H9 (cell line): ENCODE data around the gene TAF9. TPM values are rescaled to one million over a fixed set of nuclear protein-coding genes. Genes with fewer than 3 reads are reported as not detected.

Source experiments
- DNase-seq: peaks from one replicate; pipeline ENCODE4 v3.0.0-alpha.2; 2017
- H2AFZ ChIP-seq: one replicate; pipeline ENCODE4 v1.6.1; 2013; ENCODE audit warnings: mild to moderate bottlenecking, low read length, control low read depth, moderate library complexity
- H2AK5ac ChIP-seq: 2 replicates; pipeline ENCODE4 v1.6.1; 2013; ENCODE audit warnings: low read length, control low read depth, mixed read lengths; ENCODE audit not compliant: insufficient read length
- H2BK120ac ChIP-seq: one replicate; pipeline ENCODE4 v1.6.1; 2013; ENCODE audit warnings: low read depth, mild to moderate bottlenecking, low read length, control low read depth, inconsistent platforms; ENCODE audit not compliant: poor library complexity, severe bottlenecking
- H2BK12ac ChIP-seq: 2 replicates; pipeline ENCODE4 v1.6.1; 2013; ENCODE audit warnings: low read length, control low read depth, mixed read lengths, low read depth; ENCODE audit not compliant: insufficient read length
- H2BK15ac ChIP-seq: 2 replicates; pipeline ENCODE4 v1.6.1; 2013; ENCODE audit warnings: low read depth, low read length, control low read depth
- H2BK20ac ChIP-seq: one replicate; pipeline ENCODE4 v1.6.1; 2013; ENCODE audit warnings: low read depth, mild to moderate bottlenecking, low read length, control low read depth, inconsistent platforms; ENCODE audit not compliant: poor library complexity, severe bottlenecking
- H2BK5ac ChIP-seq: 2 replicates; pipeline ENCODE4 v1.6.1; 2013; ENCODE audit warnings: low read length, control low read depth, mixed read lengths; ENCODE audit not compliant: insufficient read length
- H3K14ac ChIP-seq: 2 replicates; pipeline ENCODE4 v1.6.1; 2013; ENCODE audit warnings: low read length, control low read depth; ENCODE audit not compliant: insufficient read depth
- H3K18ac ChIP-seq: 2 replicates; pipeline ENCODE4 v1.6.1; 2013; ENCODE audit warnings: low read depth, mild to moderate bottlenecking, mixed read lengths, low read length, control low read depth; ENCODE audit not compliant: insufficient read length
- H3K23ac ChIP-seq: 2 replicates; pipeline ENCODE4 v1.6.1; 2013; ENCODE audit warnings: low read length, control low read depth, mixed read lengths, low read depth; ENCODE audit not compliant: insufficient read length
- H3K23me2 ChIP-seq: 2 replicates; pipeline ENCODE4 v1.6.1; 2013; ENCODE audit warnings: low read depth, mild to moderate bottlenecking, mixed read lengths, low read length, control low read depth; ENCODE audit not compliant: insufficient read length, poor library complexity, severe bottlenecking
- H3K27ac ChIP-seq: 2 replicates; pipeline ENCODE4 v1.5.1; 2013; ENCODE audit warnings: low read length, control low read depth, mixed read lengths, low read depth; ENCODE audit not compliant: insufficient read length
- H3K27me3 ChIP-seq: 2 replicates; pipeline ENCODE4 v1.6.1; 2013; ENCODE audit warnings: low read length, control low read depth, inconsistent platforms; ENCODE audit not compliant: insufficient read depth
- H3K4ac ChIP-seq: 2 replicates; pipeline ENCODE4 v1.6.1; 2013; ENCODE audit warnings: low read depth, mild to moderate bottlenecking, control low read depth, inconsistent platforms, low read length, moderate library complexity
- H3K4me1 ChIP-seq: 2 replicates; pipeline ENCODE4 v1.6.1; 2013; ENCODE audit warnings: low read length, control low read depth, inconsistent platforms; ENCODE audit not compliant: insufficient read depth
- H3K4me2 ChIP-seq: 2 replicates; pipeline ENCODE4 v1.6.1; 2013; ENCODE audit warnings: low read length, control low read depth, mixed read lengths; ENCODE audit not compliant: insufficient read length, insufficient read depth
- H3K56ac ChIP-seq: 2 replicates; pipeline ENCODE4 v1.6.1; 2013; ENCODE audit warnings: low read depth, mild to moderate bottlenecking, mixed read lengths, low read length, control low read depth; ENCODE audit not compliant: insufficient read length
- H3K79me1 ChIP-seq: 2 replicates; pipeline ENCODE4 v1.6.1; 2013; ENCODE audit warnings: low read depth, mild to moderate bottlenecking, moderate library complexity, low read length, control low read depth, inconsistent platforms; ENCODE audit not compliant: insufficient read depth, poor library complexity, severe bottlenecking
- H3K79me2 ChIP-seq: 2 replicates; pipeline ENCODE4 v1.6.1; 2013; ENCODE audit warnings: low read length, control low read depth, inconsistent platforms; ENCODE audit not compliant: insufficient read depth
- H3K9ac ChIP-seq: 2 replicates; pipeline ENCODE4 v1.6.1; 2013; ENCODE audit warnings: low read length, control low read depth, mixed read lengths; ENCODE audit not compliant: insufficient read length; ENCODE audit errors: extremely low read depth
- H3K9me3 ChIP-seq: one replicate; pipeline ENCODE4 v1.6.1; 2013; ENCODE audit warnings: low read depth, low read length, inconsistent platforms; ENCODE audit not compliant: control insufficient read depth
- H3T11ph ChIP-seq: one replicate; pipeline ENCODE4 v1.6.1; 2013; ENCODE audit warnings: mild to moderate bottlenecking, low read length, control low read depth, inconsistent platforms
- H4K20me1 ChIP-seq: one replicate; pipeline ENCODE4 v1.6.1; 2013; ENCODE audit not compliant: control insufficient read depth, insufficient read length, insufficient read depth
- H4K5ac ChIP-seq: 2 replicates; pipeline ENCODE4 v1.6.1; 2013; ENCODE audit warnings: low read depth, mild to moderate bottlenecking, mixed read lengths, low read length, control low read depth; ENCODE audit not compliant: insufficient read length
- H4K8ac ChIP-seq: replicated peaks from 2 replicates; pipeline ENCODE4 v1.6.1; 2013; ENCODE audit warnings: low read length, control low read depth, mixed read lengths, low read depth; ENCODE audit not compliant: insufficient read length
- H4K91ac ChIP-seq: 2 replicates; pipeline ENCODE4 v1.6.1; 2013; ENCODE audit warnings: low read depth, mild to moderate bottlenecking, moderate library complexity, mixed read lengths, low read length, control low read depth; ENCODE audit not compliant: insufficient read length
- H3K27ac Mint-ChIP-seq, 3 experiments: 2 replicates in 2 of 3; 3 replicates in 1 of 3; pipeline ENCODE4 v1.8.0; 2020 to 2021; ENCODE audit warnings: mixed read lengths in 3 of 3, mild to moderate bottlenecking in 1 of 3, moderate library complexity in 1 of 3
- H3K27me3 Mint-ChIP-seq: 2 replicates; pipeline ENCODE4 v1.8.0; 2021; ENCODE audit warnings: low read depth, mild to moderate bottlenecking, moderate library complexity, mixed read lengths
- H3K36me3 Mint-ChIP-seq, 3 experiments: 2 replicates in 2 of 3; 3 replicates in 1 of 3; pipeline ENCODE4 v1.8.0; 2020 to 2021; ENCODE audit warnings: low read depth in 3 of 3, mixed read lengths in 3 of 3; ENCODE audit not compliant: insufficient read depth in 1 of 3
- H3K4me1 Mint-ChIP-seq, 2 experiments: 2 replicates each; pipeline ENCODE4 v1.8.0; 2020; ENCODE audit warnings: mixed read lengths in 2 of 2
- H3K4me3 Mint-ChIP-seq, 2 experiments: 2 replicates in 1 of 2; 3 replicates in 1 of 2; pipeline ENCODE4 v1.8.0; 2020 to 2021; ENCODE audit warnings: mild to moderate bottlenecking in 2 of 2, mixed read lengths in 2 of 2, moderate library complexity in 1 of 2
- H3K9me3 Mint-ChIP-seq, 2 experiments: 2 replicates in 1 of 2; 3 replicates in 1 of 2; pipeline ENCODE4 v1.8.0; 2020; ENCODE audit warnings: mild to moderate bottlenecking in 2 of 2, mixed read lengths in 2 of 2, moderate library complexity in 1 of 2
- CTCF ChIP-seq: fragments of 200-600 bp; sonication (generic); conservative IDR thresholded peaks from 3 replicates; pipeline ENCODE4 v1.8.0; 2021; ENCODE audit warnings: antibody characterized with exemption, mild to moderate bottlenecking
- WGBS: extraction: QIAGEN DNeasy Blood & Tissue Kit; methylation state at CpG from one replicate; pipeline ENCODE4 v1.1.7; 2013; ENCODE audit warnings: missing lambda C conversion rate, low lambda C conversion rate, mixed read lengths; ENCODE audit not compliant: insufficient read length; ENCODE audit errors: extremely low coverage; 5-methylcytosine and 5-hydroxymethylcytosine counted together
- total RNA-seq: library from RNA; stranded (reverse); gene quantifications from 2 replicates; pipeline ENCODE4 v1.2.1, GENCODE V29; 2021

TAF9 gene
- total RNA-seq, 1 experiment from 2014 or later = 85.0 TPM

GRCh38 chr5:69341520-69342161 lies 27.7 kb downstream of the TAF9 start:
- no peak overlapping the region for H2BK20ac ChIP-seq
- no peak overlapping the region for H3T11ph ChIP-seq
- no peaks in the 10 kb centered on the region for H3K9me3 Mint-ChIP-seq
- no peaks in the 10 kb centered on the region for H3K27me3 Mint-ChIP-seq
- H4K5ac ChIP-seq = no peak overlapping the region
- no peaks in the 10 kb centered on the region for H3K9me3 ChIP-seq
- H2AK5ac ChIP-seq = no peak overlapping the region
- no peaks in the 10 kb centered on the region for H3K23me2 ChIP-seq
- no peak overlapping the region for H3K4me2 ChIP-seq
- H3K27me3 ChIP-seq = no peaks in the 10 kb centered on the region
- no peak overlapping the region for H3K23ac ChIP-seq
- no peak overlapping the region for H3K4me3 Mint-ChIP-seq
- no peak overlapping the region for H2BK15ac ChIP-seq
- no peak overlapping the region for H2BK5ac ChIP-seq
- no peaks in the 10 kb centered on the region for H3K4me1 Mint-ChIP-seq
- no peak overlapping the region for H3K4ac ChIP-seq
- H3K9ac ChIP-seq = no peak overlapping the region
- no peak overlapping the region for H4K91ac ChIP-seq
- H3K18ac ChIP-seq = no peak overlapping the region
- H3K79me1 ChIP-seq = no peaks in the 10 kb centered on the region
- no peak overlapping the region for H3K27ac Mint-ChIP-seq
- no peak overlapping the region for H2BK12ac ChIP-seq
- H4K20me1 ChIP-seq = no peaks in the 10 kb centered on the region
- no peak overlapping the region for H3K27ac ChIP-seq
- no peak overlapping the region for H2BK120ac ChIP-seq
- no peaks in the 10 kb centered on the region for H3K4me1 ChIP-seq
- TF ChIP-seq CTCF = no peak
- no peak overlapping the region for H3K14ac ChIP-seq
- no peak for DNase-seq
- no peak overlapping the region for H3K56ac ChIP-seq
- H2AFZ ChIP-seq = no peak overlapping the region
- no peaks in the 10 kb centered on the region for H3K79me2 ChIP-seq
- WGBS = no CpG with 5 or more reads among the region's 4 CpGs
- H3K36me3 Mint-ChIP-seq = no peaks in the 10 kb centered on the region
- no peak overlapping the region for H4K8ac ChIP-seq
